Endothelial cell of umbilical vein (primary cell): ENCODE results near the gene MAFF.

ENCODE experiments used
- EZH2 ChIP-seq: IDR thresholded peaks from 2 replicates; pipeline ENCODE4 v1.6.1; 2012; ENCODE audit warnings: borderline replicate concordance, low read depth, mild to moderate bottlenecking, moderate library complexity, low read length, inconsistent platforms; ENCODE audit not compliant: severe bottlenecking
- FOS ChIP-seq: IDR thresholded peaks from 2 replicates; pipeline ENCODE4 v1.6.1; 2011; ENCODE audit warnings: mild to moderate bottlenecking, low read length, moderate library complexity, borderline replicate concordance; ENCODE audit not compliant: insufficient read depth
- GATA2 ChIP-seq: IDR thresholded peaks from 2 replicates; pipeline ENCODE4 v1.7.0; 2011; ENCODE audit warnings: low read depth, mild to moderate bottlenecking, moderate library complexity, mixed read lengths, low read length; ENCODE audit not compliant: insufficient read length, insufficient read depth
- JUN ChIP-seq: IDR thresholded peaks from 2 replicates; pipeline ENCODE4 v1.6.1; 2011; ENCODE audit warnings: borderline replicate concordance, low read depth; ENCODE audit not compliant: insufficient read length, insufficient read depth
- MAX ChIP-seq: IDR thresholded peaks from 2 replicates; pipeline ENCODE4 v1.6.1; 2011; ENCODE audit not compliant: insufficient read depth, insufficient read length
- MYC ChIP-seq: IDR thresholded peaks from one replicate; pipeline ENCODE4 v1.6.1; 2011; ENCODE audit warnings: mild to moderate bottlenecking, low read depth, low read length
- POLR2A ChIP-seq: IDR thresholded peaks from 2 replicates; pipeline ENCODE4 v1.6.1; 2012; ENCODE audit warnings: low read depth, mild to moderate bottlenecking, control low read depth, low read length
- POLR2AphosphoS5 ChIP-seq: IDR thresholded peaks from 2 replicates; pipeline ENCODE4 v1.6.1; 2012; ENCODE audit warnings: low read depth, mild to moderate bottlenecking, control low read depth, low read length, moderate library complexity; ENCODE audit not compliant: insufficient read depth
- TF ChIP-seq, protein P1 (sequence below), 2 donors: IDR thresholded peaks; 1 replicate in 1 of 2; 2 replicates in 1 of 2; pipeline ENCODE4 v1.5.1; 2011; ENCODE audit warnings: low read length in 2 of 2, mild to moderate bottlenecking in 2 of 2, moderate library complexity in 2 of 2, control low read depth in 1 of 2, inconsistent platforms in 1 of 2, low read depth in 1 of 2; ENCODE audit not compliant: insufficient read depth in 1 of 2; ENCODE audit errors: extremely low read depth in 1 of 2

DNA sequence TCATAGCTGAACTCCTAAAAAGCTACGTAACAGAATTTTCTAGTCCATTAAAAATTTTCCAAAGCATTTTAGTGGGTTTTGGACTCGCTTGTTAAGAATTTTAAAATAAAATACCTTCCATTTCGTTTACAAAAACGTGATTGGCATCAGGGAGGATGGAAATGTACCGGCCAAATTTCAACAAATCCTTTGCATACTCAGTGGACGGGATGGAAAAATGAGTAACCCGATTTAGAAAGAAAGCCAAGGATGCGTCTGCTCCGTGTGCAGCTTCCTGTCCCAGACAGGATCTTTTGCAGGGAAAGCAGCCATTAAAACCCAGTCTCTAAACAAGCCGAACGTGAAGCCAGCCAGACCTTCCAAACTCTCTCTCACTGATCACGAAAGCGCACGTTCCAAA is 55.4 kb downstream of the MAFF start:
- TF ChIP-seq, protein P1, sequence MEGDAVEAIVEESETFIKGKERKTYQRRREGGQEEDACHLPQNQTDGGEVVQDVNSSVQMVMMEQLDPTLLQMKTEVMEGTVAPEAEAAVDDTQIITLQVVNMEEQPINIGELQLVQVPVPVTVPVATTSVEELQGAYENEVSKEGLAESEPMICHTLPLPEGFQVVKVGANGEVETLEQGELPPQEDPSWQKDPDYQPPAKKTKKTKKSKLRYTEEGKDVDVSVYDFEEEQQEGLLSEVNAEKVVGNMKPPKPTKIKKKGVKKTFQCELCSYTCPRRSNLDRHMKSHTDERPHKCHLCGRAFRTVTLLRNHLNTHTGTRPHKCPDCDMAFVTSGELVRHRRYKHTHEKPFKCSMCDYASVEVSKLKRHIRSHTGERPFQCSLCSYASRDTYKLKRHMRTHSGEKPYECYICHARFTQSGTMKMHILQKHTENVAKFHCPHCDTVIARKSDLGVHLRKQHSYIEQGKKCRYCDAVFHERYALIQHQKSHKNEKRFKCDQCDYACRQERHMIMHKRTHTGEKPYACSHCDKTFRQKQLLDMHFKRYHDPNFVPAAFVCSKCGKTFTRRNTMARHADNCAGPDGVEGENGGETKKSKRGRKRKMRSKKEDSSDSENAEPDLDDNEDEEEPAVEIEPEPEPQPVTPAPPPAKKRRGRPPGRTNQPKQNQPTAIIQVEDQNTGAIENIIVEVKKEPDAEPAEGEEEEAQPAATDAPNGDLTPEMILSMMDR (IDR thresholded peaks at IDR 0.05; ENCODE audit: extremely low read depth in 1 of 2, insufficient read depth in 1 of 2, low read depth in 1 of 2, low read length in 2 of 2), result no peak
- TF ChIP-seq POLR2A, result no peak
- no peak for TF ChIP-seq POLR2AphosphoS5
- TF ChIP-seq JUN, result no peak
- TF ChIP-seq EZH2, result no peak
- no peak for TF ChIP-seq MAX
- no peak for TF ChIP-seq GATA2
- TF ChIP-seq MYC, result no peak
- no peak for TF ChIP-seq FOS
